NCI-H2196 treated with DMSO at 0.1 percent for 48 hours (cell line): Measurements from ENCODE around the gene EPB41L4A.

Experiments
- DNase-seq: peaks from one replicate; lab custom pipeline; 2025; ENCODE audit not compliant: unreplicated experiment; lab: John Stamatoyannopoulos, UW

The EPB41L4A gene

GRCh38 chr5:112165897-112166737 is 253.0 kb downstream of the EPB41L4A start:
- DNase-seq: no peak

- no peak for DNase-seq
Observed at GRCh38 chr5:112165399-112165798, 253.7 kb downstream of the EPB41L4A start.

GRCh38 chr5:112163435-112163834 is 255.6 kb downstream of the EPB41L4A start:
- no peak for DNase-seq

GRCh38 chr5:112161392-112161748 is 257.7 kb downstream of the EPB41L4A start:
- DNase-seq: no peak

GRCh38 chr5:112160652-112161391 is 258.3 kb downstream of the EPB41L4A start:
- DNase-seq: peak; percentile 62

- no peak for DNase-seq
Observed at GRCh38 chr5:112159435-112159834, 259.6 kb downstream of the EPB41L4A start.

GRCh38 chr5:112156211-112156610 is 262.9 kb downstream of the EPB41L4A start:
- DNase-seq: no peak

GRCh38 chr5:112154940-112155686 is 264.0 kb downstream of the EPB41L4A start:
- no peak for DNase-seq

GRCh38 chr5:112149727-112150126 is 269.4 kb downstream of the EPB41L4A start:
- no peak for DNase-seq

GRCh38 chr5:112146323-112147226 is 272.5 kb downstream of the EPB41L4A start:
- DNase-seq: peak; percentile 30

GRCh38 chr5:112143690-112144089 is 275.4 kb downstream of the EPB41L4A start:
- no peak for DNase-seq

GRCh38 chr5:112142769-112143270 is 276.3 kb downstream of the EPB41L4A start:
- DNase-seq: peak; percentile 49

GRCh38 chr5:112141582-112141981 is 277.5 kb downstream of the EPB41L4A start:
- no peak for DNase-seq

- DNase-seq: no peak
Observed at GRCh38 chr5:112138526-112138925, 280.6 kb downstream of the EPB41L4A start.

GRCh38 chr5:112136773-112137172 is 282.3 kb downstream of the EPB41L4A start:
- no peak for DNase-seq

GRCh38 chr5:112127861-112128260 is 291.2 kb downstream of the EPB41L4A start:
- no peak for DNase-seq

GRCh38 chr5:112126982-112127381 is 292.1 kb downstream of the EPB41L4A start:
- no peak for DNase-seq

GRCh38 chr5:112125903-112126302 is 293.2 kb downstream of the EPB41L4A start:
- no peak for DNase-seq

- no peak for DNase-seq
Observed at GRCh38 chr5:112124788-112125187, 294.3 kb downstream of the EPB41L4A start.

- no peak for DNase-seq
Observed at GRCh38 chr5:112123086-112123485, 296.0 kb downstream of the EPB41L4A start.
